IMR-90 (cell line): ENCODE data around the gene GPR173. TPM values are rescaled to one million over a fixed set of nuclear protein-coding genes. Genes with fewer than 3 reads are reported as not detected.

Experiments used
- ATAC-seq: fragments of 200-7000 bp; cut with Tn5 transposase; 2 replicates; pipeline ENCODE4 v1.9.1; 2020; ENCODE audit warnings: low read depth, mild to moderate bottlenecking, moderate library complexity
- BruUV-seq: library from RNA; stranded (reverse); fragments of 400-500 nt; replicated peaks from 2 replicates; lab custom pipeline; 2021; lab: Mats Ljungman, UMichigan
- CTCF ChIA-PET: fragments of 300-600 bp; formaldehyde crosslinking; extraction: SDS; loops from one replicate; lab custom pipeline; 2021; ENCODE audit warnings: antibody characterized with exemption; lab: Yijun Ruan, JAX
- POLR2A ChIA-PET: fragments of 300-600 bp; sonication (Branson Sonifier 250); formaldehyde crosslinking; loops from one replicate; lab custom pipeline; 2022; ENCODE audit warnings: antibody characterized with exemption; ENCODE audit not compliant: unreplicated experiment; lab: Charles Lee
- DNase-seq: peaks from one replicate; pipeline ENCODE4 v3.0.0; 2013
- H2AFZ ChIP-seq: replicated peaks from 2 replicates; pipeline ENCODE3; 2013; ENCODE audit warnings: low read length, mild to moderate bottlenecking; ENCODE audit not compliant: poor library complexity
- H2AK5ac ChIP-seq: 2 replicates; pipeline ENCODE4 v1.6.1; 2013; ENCODE audit warnings: low read depth, low read length, inconsistent platforms
- H2AK9ac ChIP-seq: replicated peaks from 2 replicates; pipeline ENCODE3; 2013; ENCODE audit warnings: mild to moderate bottlenecking, low read depth, low read length, moderate library complexity; ENCODE audit not compliant: poor library complexity
- H2BK120ac ChIP-seq: 2 replicates; pipeline ENCODE4 v1.6.1; 2013; ENCODE audit warnings: low read depth, low read length, inconsistent platforms
- H2BK15ac ChIP-seq: 3 replicates; pipeline ENCODE4 v1.6.1; 2013; ENCODE audit warnings: low read depth, low read length, inconsistent platforms
- H2BK20ac ChIP-seq: 2 replicates; pipeline ENCODE4 v1.6.1; 2013; ENCODE audit warnings: low read depth, mild to moderate bottlenecking, inconsistent platforms, low read length, moderate library complexity
- H2BK5ac ChIP-seq: 2 replicates; pipeline ENCODE4 v1.6.1; 2013; ENCODE audit warnings: mild to moderate bottlenecking, low read depth, low read length, inconsistent platforms; ENCODE audit not compliant: poor library complexity, severe bottlenecking
- H3K14ac ChIP-seq: replicated peaks from 2 replicates; pipeline ENCODE4 v1.6.1; 2013; ENCODE audit warnings: low read depth, low read length, inconsistent platforms
- H3K18ac ChIP-seq: 2 replicates; pipeline ENCODE4 v1.6.1; 2013; ENCODE audit warnings: low read depth, low read length, control low read depth
- H3K23ac ChIP-seq: 2 replicates; pipeline ENCODE4 v1.6.1; 2013; ENCODE audit warnings: low read depth, low read length, inconsistent platforms
- H3K27ac ChIP-seq: 2 replicates; pipeline ENCODE4 v1.5.1; 2013; ENCODE audit warnings: mild to moderate bottlenecking, control low read depth, low read length; ENCODE audit not compliant: insufficient read depth
- H3K27me3 ChIP-seq: 2 replicates; pipeline ENCODE4 v1.6.1; 2013; ENCODE audit warnings: low read length; ENCODE audit not compliant: control insufficient read depth, insufficient read depth
- H3K36me3 ChIP-seq: 2 replicates; pipeline ENCODE4 v1.6.1; 2013; ENCODE audit warnings: low read length, mixed read lengths; ENCODE audit not compliant: control insufficient read depth, insufficient read depth
- H3K4ac ChIP-seq: 2 replicates; pipeline ENCODE4 v1.6.1; 2013; ENCODE audit warnings: low read depth, low read length, inconsistent platforms
- H3K4me1 ChIP-seq: 2 replicates; pipeline ENCODE4 v1.6.1; 2013; ENCODE audit warnings: low read length, mixed read lengths; ENCODE audit not compliant: control insufficient read depth, insufficient read depth
- H3K4me2 ChIP-seq: 2 replicates; pipeline ENCODE4 v1.6.1; 2013; ENCODE audit warnings: low read depth, mild to moderate bottlenecking, control low read depth, low read length, moderate library complexity
- H3K4me3 ChIP-seq: 2 replicates; pipeline ENCODE4 v1.5.1; 2013; ENCODE audit warnings: low read depth, mild to moderate bottlenecking, control low read depth, low read length, moderate library complexity; ENCODE audit not compliant: insufficient read depth
- H3K56ac ChIP-seq: 2 replicates; pipeline ENCODE4 v1.6.1; 2013; ENCODE audit warnings: low read length, inconsistent platforms; ENCODE audit not compliant: insufficient read depth; ENCODE audit errors: extremely low read depth
- H3K79me1 ChIP-seq, 2 experiments: 2 replicates each; pipeline ENCODE4 v1.6.1; 2013; ENCODE audit warnings: low read length in 2 of 2, inconsistent platforms in 1 of 2, low read depth in 1 of 2
- H3K9ac ChIP-seq: 2 replicates; pipeline ENCODE4 v1.6.1; 2013; ENCODE audit warnings: low read depth, low read length, control low read depth
- H3K9me1 ChIP-seq: 2 replicates; pipeline ENCODE4 v1.6.1; 2013; ENCODE audit warnings: low read length, inconsistent platforms; ENCODE audit not compliant: insufficient read depth
- H3K9me3 ChIP-seq: 2 replicates; pipeline ENCODE4 v1.6.1; 2013; ENCODE audit warnings: low read length; ENCODE audit not compliant: control insufficient read depth, insufficient read depth
- H4K20me1 ChIP-seq: 2 replicates; pipeline ENCODE4 v1.6.1; 2013; ENCODE audit warnings: low read length, inconsistent platforms; ENCODE audit not compliant: insufficient read depth
- H4K5ac ChIP-seq: 2 replicates; pipeline ENCODE4 v1.6.1; 2013; ENCODE audit warnings: mild to moderate bottlenecking, low read depth, low read length, control low read depth
- H4K8ac ChIP-seq, 2 experiments: 2 replicates each; pipeline ENCODE4 v1.6.1; 2013; ENCODE audit warnings: low read depth in 2 of 2, low read length in 2 of 2, control low read depth in 1 of 2, inconsistent platforms in 1 of 2
- H4K91ac ChIP-seq: 2 replicates; pipeline ENCODE4 v1.6.1; 2013; ENCODE audit warnings: low read depth, low read length, inconsistent platforms; ENCODE audit not compliant: insufficient read depth
- CEBPB ChIP-seq: IDR thresholded peaks from 2 replicates; pipeline ENCODE4 v1.6.1; 2012; ENCODE audit warnings: low read depth, low read length, improper control_type of control experiment
- SMC3 ChIP-seq: fragments of 150-350 bp; IDR thresholded peaks from 2 replicates; pipeline ENCODE4 v1.6.1; 2016; ENCODE audit warnings: low read depth, mild to moderate bottlenecking, antibody characterized with exemption, low read length, moderate library complexity
- whole genome bisulfite sequencing, 2 experiments: methylation state at CpG; one replicate each; pipeline versions ENCODE4 v1.1.5 to v1.1.7; 2013; ENCODE audit warnings: missing lambda C conversion rate in 2 of 2; ENCODE audit not compliant: insufficient read length in 1 of 2; ENCODE audit errors: extremely low coverage in 2 of 2; 5-methylcytosine and 5-hydroxymethylcytosine counted together
- dilution Hi-C: fragments of 300-500 bp; cut with HindIII; formaldehyde crosslinking; loops from one replicate; pipeline ENCODE4 v1.14.3; 2018; ENCODE audit warnings: low sequenced_read_pairs; ENCODE audit not compliant: unreplicated experiment
- in situ Hi-C: fragments of 300-500 bp; cut with MboI; formaldehyde crosslinking; loops from 3 replicates; pipeline ENCODE4 v1.14.3; 2019; ENCODE audit warnings: low sequenced_read_pairs, inconsistent platforms, mixed read lengths
- intact Hi-C: fragments of 100-400 bp; cut with micrococcal nuclease; formaldehyde crosslinking; loops from 2 replicates; pipeline ENCODE4 v1.10.0; 2022
- polyA plus RNA-seq, 3 experiments: library from polyadenylated mRNA; depleted of rRNA; stranded (reverse); fragments of >200 nt; gene quantifications; 2 replicates each; pipeline ENCODE4 v1.2.3, GENCODE V29; 2012; ENCODE audit warnings: low replicate concordance in 1 of 3
- total RNA-seq: library from RNA; depleted of rRNA; stranded (reverse); fragments of >200 nt; gene quantifications from 2 replicates; pipeline ENCODE4 v1.2.3, GENCODE V29; 2012

GPR173 gene
- total and polyA plus RNA-seq, 2 of the 4 experiments (the other 2 are of a cell fraction), result 0.90 to 6.1 TPM

DNA sequence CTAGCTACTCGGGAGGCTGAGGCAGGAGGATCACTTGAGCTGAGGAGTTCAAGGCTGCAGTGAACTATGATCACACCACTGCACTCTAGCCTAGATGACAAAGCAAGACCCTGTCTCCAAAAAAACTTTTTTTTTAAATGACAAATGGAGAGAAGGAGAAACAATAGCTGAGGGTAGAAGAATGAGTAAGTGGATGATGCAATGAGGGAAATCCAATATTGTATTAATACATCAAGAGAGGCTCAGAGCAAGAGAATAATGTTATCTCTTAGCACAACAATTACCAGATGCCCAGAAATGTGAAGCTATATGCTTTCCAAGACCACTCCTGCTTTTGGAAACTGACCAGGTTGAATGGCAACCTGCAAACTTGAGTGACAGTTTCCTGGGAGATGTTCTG lies 19.9 kb upstream of the GPR173 start:
- no peak overlapping the region for H2AK5ac ChIP-seq
- H3K4me2 ChIP-seq, result no peak overlapping the region
- H2BK15ac ChIP-seq, result no peak overlapping the region
- no peak overlapping the region for H3K4ac ChIP-seq
- no peaks in the 10 kb centered on the region for H4K20me1 ChIP-seq
- H4K5ac ChIP-seq, result no peak overlapping the region
- H3K27me3 ChIP-seq, result peaks cover 29% of the 10 kb centered on the region
- BruUV-seq, result no TSS peak
- H4K91ac ChIP-seq, result no peak overlapping the region
- H3K9me1 ChIP-seq, result no peaks in the 10 kb centered on the region
- no peak overlapping the region for H2BK5ac ChIP-seq
- no peak overlapping the region for H2AK9ac ChIP-seq
- no peaks in the 10 kb centered on the region for H3K79me1 ChIP-seq
- H3K56ac ChIP-seq, result no peak overlapping the region
- no peak overlapping the region for H3K14ac ChIP-seq
- H3K9ac ChIP-seq, result no peak overlapping the region
- H3K27ac ChIP-seq, result no peak overlapping the region
- no CpG with 5 or more reads among the region's 1 CpG for WGBS, 2 experiments
- H3K23ac ChIP-seq, result no peak overlapping the region
- H3K36me3 ChIP-seq, result no peaks in the 10 kb centered on the region
- TF ChIP-seq SMC3 (no peak), CEBPB (0 out of 2 replicates have a peak, but pooled peaks have one; percentile 24)
- no peak overlapping the region for H3K4me3 ChIP-seq
- no peak overlapping the region for H3K18ac ChIP-seq
- dilution Hi-C loops (no loop called here), intact Hi-C loops (no loop called here), in situ Hi-C loops (no loop called here)
- no peaks in the 10 kb centered on the region for H3K4me1 ChIP-seq
- no peaks in the 10 kb centered on the region for H3K9me3 ChIP-seq
- no peak overlapping the region for H2BK120ac ChIP-seq
- no peak overlapping the region for H2BK20ac ChIP-seq
- no peak for DNase-seq
- H2AFZ ChIP-seq, result no peak overlapping the region
- ChIA-PET POLR2A (no interaction called here), CTCF (no interaction called here)
- ATAC-seq, result no peak
- no peak overlapping the region for H4K8ac ChIP-seq
